H1 (cell line): ENCODE data around the gene PTPRH. TPM values are rescaled to one million over a fixed set of nuclear protein-coding genes. Genes with fewer than 3 reads are reported as not detected.

Source experiments
- CTCF ChIA-PET: fragments of 300-600 bp; sonication (Branson Sonifier 250); formaldehyde crosslinking; loops from one replicate; lab custom pipeline; 2021; ENCODE audit not compliant: partially characterized antibody; lab: Charles Lee
- POLR2A ChIA-PET: fragments of 300-600 bp; sonication (Branson Sonifier 250); formaldehyde crosslinking; loops from one replicate; lab custom pipeline; 2021; ENCODE audit warnings: inconsistent platforms; ENCODE audit not compliant: partially characterized antibody; lab: Charles Lee
- DNase-seq, 2 experiments: peaks; one replicate each; pipeline versions ENCODE4 v3.0.0 to v3.0.0-alpha.2; 2010 to 2022; ENCODE audit warnings: low spot score in 2 of 2, low read depth in 1 of 2, mixed read lengths in 1 of 2
- FAIRE-seq: peaks from 2 replicates; lab custom pipeline; 2011; peaks lifted over from hg19 to GRCh38; lab: Jason Lieb, UNC
- H2AFZ ChIP-seq: 2 replicates; pipeline ENCODE4 v1.8.1; 2012; ENCODE audit warnings: low read length, inconsistent platforms
- H2AK5ac ChIP-seq: 2 replicates; pipeline ENCODE4 v1.6.1; 2013; ENCODE audit warnings: low read depth, low read length
- H2BK120ac ChIP-seq: replicated peaks from 2 replicates; pipeline ENCODE3; 2013; ENCODE audit warnings: low read depth, low read length, inconsistent platforms
- H2BK12ac ChIP-seq: 2 replicates; pipeline ENCODE4 v1.6.1; 2013; ENCODE audit warnings: low read depth, low read length
- H2BK15ac ChIP-seq: 2 replicates; pipeline ENCODE4 v1.6.1; 2013; ENCODE audit warnings: low read length
- H2BK20ac ChIP-seq: 2 replicates; pipeline ENCODE4 v1.6.1; 2013; ENCODE audit warnings: low read length
- H2BK5ac ChIP-seq: 2 replicates; pipeline ENCODE4 v1.6.1; 2013; ENCODE audit warnings: low read depth, low read length
- H3K14ac ChIP-seq: 2 replicates; pipeline ENCODE4 v1.6.1; 2013; ENCODE audit warnings: inconsistent platforms; ENCODE audit not compliant: insufficient read length
- H3K18ac ChIP-seq: 2 replicates; pipeline ENCODE4 v1.6.1; 2013; ENCODE audit warnings: low read length; ENCODE audit errors: extremely low read depth
- H3K23ac ChIP-seq: 2 replicates; pipeline ENCODE4 v1.6.1; 2013; ENCODE audit warnings: inconsistent platforms; ENCODE audit not compliant: insufficient read length
- H3K23me2 ChIP-seq: 2 replicates; pipeline ENCODE4 v1.6.1; 2013; ENCODE audit warnings: low read depth, low read length
- H3K27ac ChIP-seq: 2 replicates; pipeline ENCODE4 v1.6.1; 2011; ENCODE audit warnings: low read depth, low read length, inconsistent platforms
- H3K27me3 ChIP-seq, 4 experiments: replicated peaks in 1 of 4; 1 replicate in 1 of 4; 2 replicates in 3 of 4; pipeline versions ENCODE4 v1.6.1 to v1.8.1; 2011 to 2013; ENCODE audit warnings: low read length in 3 of 4, mild to moderate bottlenecking in 3 of 4, inconsistent platforms in 2 of 4, mixed read lengths in 2 of 4, moderate library complexity in 1 of 4; ENCODE audit not compliant: control insufficient read depth in 3 of 4, insufficient read depth in 3 of 4; ENCODE audit errors: extremely low read depth in 1 of 4
- H3K36me3 ChIP-seq, 4 experiments: 2 replicates each; pipeline versions ENCODE4 v1.6.1 to v1.8.1; 2011 to 2013; ENCODE audit warnings: mild to moderate bottlenecking in 4 of 4, low read length in 3 of 4, moderate library complexity in 2 of 4, control low read depth in 1 of 4, inconsistent platforms in 1 of 4; ENCODE audit not compliant: insufficient read depth in 4 of 4, control insufficient read depth in 2 of 4
- H3K4ac ChIP-seq: replicated peaks from 2 replicates; pipeline ENCODE3; 2013; ENCODE audit warnings: low read length, low read depth, mixed read lengths, inconsistent platforms; ENCODE audit not compliant: insufficient read length
- H3K4me1 ChIP-seq, 4 experiments: replicated peaks in 1 of 4; 1 replicate in 1 of 4; 2 replicates in 3 of 4; pipeline versions ENCODE4 v1.6.1 to v1.8.1; 2011 to 2013; ENCODE audit warnings: low read length in 3 of 4, inconsistent platforms in 2 of 4, mixed read lengths in 1 of 4; ENCODE audit not compliant: insufficient read depth in 4 of 4, control insufficient read depth in 3 of 4
- H3K4me2 ChIP-seq, 2 experiments: 2 replicates each; pipeline versions ENCODE4 v1.6.1 to v1.8.1; 2011 to 2013; ENCODE audit warnings: low read depth in 2 of 2, low read length in 2 of 2, control low read depth in 1 of 2, inconsistent platforms in 1 of 2, mild to moderate bottlenecking in 1 of 2; ENCODE audit not compliant: insufficient read depth in 1 of 2
- H3K4me3 ChIP-seq, 4 experiments: fragments of 200-600, 300-600 bp in 1 of 4; sonication (generic), shearing (Covaris generic), sonication (Bioruptor Twin) in 1 of 4; 2 replicates each; pipeline versions ENCODE4 v1.5.1 to v1.8.1; 2011 to 2016; ENCODE audit warnings: low read length in 4 of 4, low read depth in 3 of 4, control low read depth in 2 of 4, inconsistent platforms in 2 of 4, mild to moderate bottlenecking in 2 of 4, mixed read lengths in 1 of 4, moderate library complexity in 1 of 4; ENCODE audit not compliant: insufficient read depth in 2 of 4; ENCODE audit errors: extremely low read depth in 1 of 4
- H3K56ac ChIP-seq: replicated peaks from 2 replicates; pipeline ENCODE3; 2013; ENCODE audit warnings: low read depth, mild to moderate bottlenecking, mixed read lengths, low read length, inconsistent platforms; ENCODE audit not compliant: insufficient read length
- H3K79me1 ChIP-seq: 2 replicates; pipeline ENCODE4 v1.6.1; 2013; ENCODE audit warnings: low read depth, low read length, control low read depth
- H3K79me2 ChIP-seq, 2 experiments: 2 replicates each; pipeline versions ENCODE4 v1.6.1 to v1.8.1; 2012 to 2013; ENCODE audit warnings: low read length in 2 of 2, mild to moderate bottlenecking in 2 of 2, inconsistent platforms in 1 of 2; ENCODE audit not compliant: insufficient read depth in 2 of 2, control insufficient read depth in 1 of 2
- H3K9ac ChIP-seq, 4 experiments: replicated peaks in 1 of 4; 1 replicate in 1 of 4; 2 replicates in 3 of 4; pipeline versions ENCODE4 v1.6.1 to v1.8.1; 2011 to 2013; ENCODE audit warnings: low read depth in 3 of 4, low read length in 3 of 4, control low read depth in 2 of 4, mild to moderate bottlenecking in 2 of 4, moderate library complexity in 2 of 4, inconsistent platforms in 1 of 4; ENCODE audit errors: extremely low read depth in 1 of 4
- H3K9me3 ChIP-seq, 2 experiments: 2 replicates each; pipeline versions ENCODE4 v1.6.1 to v1.8.1; 2012 to 2013; ENCODE audit warnings: mild to moderate bottlenecking in 2 of 2, moderate library complexity in 2 of 2, control low read depth in 1 of 2, inconsistent platforms in 1 of 2, low read depth in 1 of 2, low read length in 1 of 2, mixed read lengths in 1 of 2; ENCODE audit not compliant: insufficient read depth in 2 of 2
- H4K20me1 ChIP-seq, 2 experiments: replicated peaks in 1 of 2; 2 replicates each; pipeline versions ENCODE3 to v1.8.1; 2011 to 2013; ENCODE audit warnings: inconsistent platforms in 2 of 2, low read length in 2 of 2, mild to moderate bottlenecking in 1 of 2; ENCODE audit not compliant: insufficient read depth in 2 of 2, control insufficient read depth in 1 of 2
- H4K5ac ChIP-seq: 2 replicates; pipeline ENCODE4 v1.6.1; 2013; ENCODE audit warnings: low read length, low read depth, mixed read lengths, inconsistent platforms; ENCODE audit not compliant: insufficient read length
- H4K8ac ChIP-seq: 2 replicates; pipeline ENCODE4 v1.8.0; 2013; ENCODE audit warnings: mild to moderate bottlenecking, moderate library complexity, low read length, inconsistent platforms; ENCODE audit not compliant: insufficient read depth; ENCODE audit errors: extremely low read depth
- H4K91ac ChIP-seq: replicated peaks from 2 replicates; pipeline ENCODE3; 2013; ENCODE audit warnings: low read length, mixed read lengths, inconsistent platforms; ENCODE audit not compliant: insufficient read length
- BRCA1 ChIP-seq: IDR thresholded peaks from 2 replicates; pipeline ENCODE4 v1.6.1; 2012; ENCODE audit warnings: low read depth, low read length, improper control_type of control experiment
- GTF2F1 ChIP-seq: IDR thresholded peaks from 2 replicates; pipeline ENCODE4 v1.6.1; 2012; ENCODE audit warnings: low read depth, low read length, improper control_type of control experiment, borderline replicate concordance
- NANOG ChIP-seq: IDR thresholded peaks from 2 replicates; pipeline ENCODE4 v1.6.1; 2011; ENCODE audit warnings: low read length, low read depth, mild to moderate bottlenecking, inconsistent platforms; ENCODE audit not compliant: insufficient read depth, poor library complexity, severe bottlenecking
- POLR2AphosphoS5 ChIP-seq: IDR thresholded peaks from 2 replicates; pipeline ENCODE4 v1.6.1; 2011; ENCODE audit warnings: low read depth, low read length
- SIN3A ChIP-seq, 2 experiments: IDR thresholded peaks in 1 of 2; conservative IDR thresholded peaks in 1 of 2; 2 replicates each; pipeline ENCODE4 v1.6.1; 2011 to 2012; ENCODE audit warnings: low read length in 2 of 2, improper control_type of control experiment in 1 of 2, low read depth in 1 of 2, mild to moderate bottlenecking in 1 of 2
- SRF ChIP-seq: IDR thresholded peaks from 2 replicates; pipeline ENCODE4 v1.6.1; 2011; ENCODE audit warnings: mild to moderate bottlenecking, low read depth, low read length, moderate library complexity
- USF2 ChIP-seq: IDR thresholded peaks from 2 replicates; pipeline ENCODE4 v1.6.1; 2011; ENCODE audit warnings: low read length, improper control_type of control experiment
- WGBS, 2 experiments: shearing (Covaris generic) in 1 of 2; methylation state at CpG; one replicate each; pipeline versions ENCODE4 v1.1.6 to v1.1.7; 2013 to 2015; ENCODE audit warnings: low lambda C conversion rate in 2 of 2, mixed read lengths in 2 of 2, inconsistent platforms in 1 of 2, low coverage in 1 of 2, missing lambda C conversion rate in 1 of 2; ENCODE audit not compliant: insufficient replicate concordance in 2 of 2, insufficient coverage in 1 of 2, insufficient read length in 1 of 2; ENCODE audit errors: extremely low coverage in 1 of 2, missing lambda C conversion rate in 1 of 2; 5-methylcytosine and 5-hydroxymethylcytosine counted together
- polyA plus RNA-seq, 7 experiments: library from polyadenylated mRNA; depleted of rRNA in 3 of 7; stranded (reverse) in 5 of 7; unstranded in 2 of 7; fragments of >200 nt in 5 of 7; fragments of 200-250 nt in 2 of 7; gene quantifications; 1 replicate in 5 of 7; 2 replicates in 1 of 7; 4 replicates in 1 of 7; pipeline versions ENCODE4 v1.2.1 to v1.2.3, GENCODE V29; 2011 to 2013; ENCODE audit warnings: missing spikeins in 2 of 7, mixed read lengths in 2 of 7
- total RNA-seq: library from RNA; stranded (reverse); fragmentation: NEBNext Ultra II Directional; extraction: Animal tissue kit (Norgen Biotek cat#: 25700); gene quantifications from 2 replicates; pipeline ENCODE4 v1.2.1, GENCODE V29; 2021

PTPRH gene
- total and polyA plus RNA-seq, 2 of the 8 experiments (the other 6 are each of a cell fraction or from before 2014, with no cell fraction given), result 0.30 to 0.39 TPM

GRCh38 chr19:55227241-55228014 lies 18.1 kb upstream of the PTPRH start:
- 89% methylated on average over 22 of the region's 25 CpGs; no CpG with 5 or more reads in 1 of the 2 experiments for WGBS, 2 experiments
- H3K4me2 ChIP-seq, result no peak overlapping the region
- no peak overlapping the region for H3K9ac ChIP-seq
- H2AFZ ChIP-seq, result no peak overlapping the region
- peaks cover 3 to 21% of the 10 kb centered on the region in 2 experiments for H4K20me1 ChIP-seq
- no peak overlapping the region for H3K27ac ChIP-seq
- no peak overlapping the region for H3K18ac ChIP-seq
- ChIA-PET CTCF (interaction anchor here (0.7 to 1.6 kb wide), 3 partner anchors 61 to 191 kb away, joined by 3 to 4 read pairs (median 4); partner anchors contain the start of gene DNAAF3), POLR2A (interaction anchor here (0.7 to 1.3 kb wide), 3 partner anchors 32 to 180 kb away, joined by 3 to 4 read pairs (median 3); partner anchors contain the start of gene UBE2S)
- no peak overlapping the region for H2AK5ac ChIP-seq
- H3K36me3 ChIP-seq, result peaks cover 5 to 14% (median 11%) of the 10 kb centered on the region in 4 experiments; a peak in 5 of 8 replicates
- H2BK20ac ChIP-seq, result no peak overlapping the region
- DNase-seq (peak in 1 of 2 experiments; percentile 45), FAIRE-seq (no peak)
- H2BK120ac ChIP-seq, result no peak overlapping the region
- no peaks in the 10 kb centered on the region for H3K27me3 ChIP-seq
- no peak overlapping the region for H4K91ac ChIP-seq
- no peak overlapping the region for H3K14ac ChIP-seq
- no peak overlapping the region for H3K4me3 ChIP-seq
- peak overlapping the region; percentile 35; the same call in 1 of the 2 replicates for H2BK5ac ChIP-seq
- H4K5ac ChIP-seq, result no peak overlapping the region
- H3K4me1 ChIP-seq, result no peaks in the 10 kb centered on the region
- no peak overlapping the region for H3K4ac ChIP-seq
- TF ChIP-seq USF2 (no peak), NANOG (no peak), GTF2F1 (no peak), SIN3A (conservative IDR thresholded peaks at IDR 0.05 in 1 of 2, IDR thresholded peaks at IDR 0.05 in 1 of 2; ENCODE audit: low read depth in 1 of 2, low read length in 2 of 2) (no peak), SRF (no peak), POLR2AphosphoS5 (no peak), BRCA1 (no peak)
- no peaks in the 10 kb centered on the region for H3K79me1 ChIP-seq
- H2BK12ac ChIP-seq, result no peak overlapping the region
- H4K8ac ChIP-seq, result no peak overlapping the region; the same call in none of the 2 replicates
- no peak overlapping the region for H3K56ac ChIP-seq
- no peaks in the 10 kb centered on the region for H3K79me2 ChIP-seq
- H3K23me2 ChIP-seq, result no peaks in the 10 kb centered on the region
- H3K9me3 ChIP-seq, result no peaks in the 10 kb centered on the region
- no peak overlapping the region for H3K23ac ChIP-seq
- no peak overlapping the region for H2BK15ac ChIP-seq
